H1 (cell line): ENCODE data around the gene DHX36. TPM values are rescaled to one million over a fixed set of nuclear protein-coding genes. Genes with fewer than 3 reads are reported as not detected.

Experiments
- CTCF ChIA-PET: fragments of 300-600 bp; sonication (Branson Sonifier 250); formaldehyde crosslinking; loops from one replicate; lab custom pipeline; 2021; ENCODE audit not compliant: partially characterized antibody; lab: Charles Lee
- POLR2A ChIA-PET: fragments of 300-600 bp; sonication (Branson Sonifier 250); formaldehyde crosslinking; loops from one replicate; lab custom pipeline; 2021; ENCODE audit warnings: inconsistent platforms; ENCODE audit not compliant: partially characterized antibody; lab: Charles Lee
- DNase-seq, 2 experiments: peaks; one replicate each; pipeline versions ENCODE4 v3.0.0 to v3.0.0-alpha.2; 2010 to 2022; ENCODE audit warnings: low spot score in 2 of 2, low read depth in 1 of 2, mixed read lengths in 1 of 2
- FAIRE-seq: peaks from 2 replicates; lab custom pipeline; 2011; peaks lifted over from hg19 to GRCh38; lab: Jason Lieb, UNC
- H2AFZ ChIP-seq: 2 replicates; pipeline ENCODE4 v1.8.1; 2012; ENCODE audit warnings: low read length, inconsistent platforms
- H2AK5ac ChIP-seq: 2 replicates; pipeline ENCODE4 v1.6.1; 2013; ENCODE audit warnings: low read depth, low read length
- H2BK120ac ChIP-seq: replicated peaks from 2 replicates; pipeline ENCODE3; 2013; ENCODE audit warnings: low read depth, low read length, inconsistent platforms
- H2BK12ac ChIP-seq: 2 replicates; pipeline ENCODE4 v1.6.1; 2013; ENCODE audit warnings: low read depth, low read length
- H2BK15ac ChIP-seq: 2 replicates; pipeline ENCODE4 v1.6.1; 2013; ENCODE audit warnings: low read length
- H2BK20ac ChIP-seq: 2 replicates; pipeline ENCODE4 v1.6.1; 2013; ENCODE audit warnings: low read length
- H2BK5ac ChIP-seq: 2 replicates; pipeline ENCODE4 v1.6.1; 2013; ENCODE audit warnings: low read depth, low read length
- H3K14ac ChIP-seq: 2 replicates; pipeline ENCODE4 v1.6.1; 2013; ENCODE audit warnings: inconsistent platforms; ENCODE audit not compliant: insufficient read length
- H3K18ac ChIP-seq: 2 replicates; pipeline ENCODE4 v1.6.1; 2013; ENCODE audit warnings: low read length; ENCODE audit errors: extremely low read depth
- H3K23ac ChIP-seq: 2 replicates; pipeline ENCODE4 v1.6.1; 2013; ENCODE audit warnings: inconsistent platforms; ENCODE audit not compliant: insufficient read length
- H3K23me2 ChIP-seq: 2 replicates; pipeline ENCODE4 v1.6.1; 2013; ENCODE audit warnings: low read depth, low read length
- H3K27ac ChIP-seq: 2 replicates; pipeline ENCODE4 v1.6.1; 2011; ENCODE audit warnings: low read depth, low read length, inconsistent platforms
- H3K27me3 ChIP-seq, 4 experiments: replicated peaks in 1 of 4; 1 replicate in 1 of 4; 2 replicates in 3 of 4; pipeline versions ENCODE4 v1.6.1 to v1.8.1; 2011 to 2013; ENCODE audit warnings: low read length in 3 of 4, mild to moderate bottlenecking in 3 of 4, inconsistent platforms in 2 of 4, mixed read lengths in 2 of 4, moderate library complexity in 1 of 4; ENCODE audit not compliant: control insufficient read depth in 3 of 4, insufficient read depth in 3 of 4; ENCODE audit errors: extremely low read depth in 1 of 4
- H3K36me3 ChIP-seq, 4 experiments: 2 replicates each; pipeline versions ENCODE4 v1.6.1 to v1.8.1; 2011 to 2013; ENCODE audit warnings: mild to moderate bottlenecking in 4 of 4, low read length in 3 of 4, moderate library complexity in 2 of 4, control low read depth in 1 of 4, inconsistent platforms in 1 of 4; ENCODE audit not compliant: insufficient read depth in 4 of 4, control insufficient read depth in 2 of 4
- H3K4ac ChIP-seq: replicated peaks from 2 replicates; pipeline ENCODE3; 2013; ENCODE audit warnings: low read length, low read depth, mixed read lengths, inconsistent platforms; ENCODE audit not compliant: insufficient read length
- H3K4me1 ChIP-seq, 4 experiments: replicated peaks in 1 of 4; 1 replicate in 1 of 4; 2 replicates in 3 of 4; pipeline versions ENCODE4 v1.6.1 to v1.8.1; 2011 to 2013; ENCODE audit warnings: low read length in 3 of 4, inconsistent platforms in 2 of 4, mixed read lengths in 1 of 4; ENCODE audit not compliant: insufficient read depth in 4 of 4, control insufficient read depth in 3 of 4
- H3K4me2 ChIP-seq, 2 experiments: 2 replicates each; pipeline versions ENCODE4 v1.6.1 to v1.8.1; 2011 to 2013; ENCODE audit warnings: low read depth in 2 of 2, low read length in 2 of 2, control low read depth in 1 of 2, inconsistent platforms in 1 of 2, mild to moderate bottlenecking in 1 of 2; ENCODE audit not compliant: insufficient read depth in 1 of 2
- H3K4me3 ChIP-seq, 4 experiments: fragments of 200-600, 300-600 bp in 1 of 4; sonication (generic), shearing (Covaris generic), sonication (Bioruptor Twin) in 1 of 4; 2 replicates each; pipeline versions ENCODE4 v1.5.1 to v1.8.1; 2011 to 2016; ENCODE audit warnings: low read length in 4 of 4, low read depth in 3 of 4, control low read depth in 2 of 4, inconsistent platforms in 2 of 4, mild to moderate bottlenecking in 2 of 4, mixed read lengths in 1 of 4, moderate library complexity in 1 of 4; ENCODE audit not compliant: insufficient read depth in 2 of 4; ENCODE audit errors: extremely low read depth in 1 of 4
- H3K56ac ChIP-seq: replicated peaks from 2 replicates; pipeline ENCODE3; 2013; ENCODE audit warnings: low read depth, mild to moderate bottlenecking, mixed read lengths, low read length, inconsistent platforms; ENCODE audit not compliant: insufficient read length
- H3K79me1 ChIP-seq: 2 replicates; pipeline ENCODE4 v1.6.1; 2013; ENCODE audit warnings: low read depth, low read length, control low read depth
- H3K79me2 ChIP-seq, 2 experiments: 2 replicates each; pipeline versions ENCODE4 v1.6.1 to v1.8.1; 2012 to 2013; ENCODE audit warnings: low read length in 2 of 2, mild to moderate bottlenecking in 2 of 2, inconsistent platforms in 1 of 2; ENCODE audit not compliant: insufficient read depth in 2 of 2, control insufficient read depth in 1 of 2
- H3K9ac ChIP-seq, 4 experiments: replicated peaks in 1 of 4; 1 replicate in 1 of 4; 2 replicates in 3 of 4; pipeline versions ENCODE4 v1.6.1 to v1.8.1; 2011 to 2013; ENCODE audit warnings: low read depth in 3 of 4, low read length in 3 of 4, control low read depth in 2 of 4, mild to moderate bottlenecking in 2 of 4, moderate library complexity in 2 of 4, inconsistent platforms in 1 of 4; ENCODE audit errors: extremely low read depth in 1 of 4
- H3K9me3 ChIP-seq, 2 experiments: 2 replicates each; pipeline versions ENCODE4 v1.6.1 to v1.8.1; 2012 to 2013; ENCODE audit warnings: mild to moderate bottlenecking in 2 of 2, moderate library complexity in 2 of 2, control low read depth in 1 of 2, inconsistent platforms in 1 of 2, low read depth in 1 of 2, low read length in 1 of 2, mixed read lengths in 1 of 2; ENCODE audit not compliant: insufficient read depth in 2 of 2
- H4K20me1 ChIP-seq, 2 experiments: replicated peaks in 1 of 2; 2 replicates each; pipeline versions ENCODE3 to v1.8.1; 2011 to 2013; ENCODE audit warnings: inconsistent platforms in 2 of 2, low read length in 2 of 2, mild to moderate bottlenecking in 1 of 2; ENCODE audit not compliant: insufficient read depth in 2 of 2, control insufficient read depth in 1 of 2
- H4K5ac ChIP-seq: 2 replicates; pipeline ENCODE4 v1.6.1; 2013; ENCODE audit warnings: low read length, low read depth, mixed read lengths, inconsistent platforms; ENCODE audit not compliant: insufficient read length
- H4K8ac ChIP-seq: 2 replicates; pipeline ENCODE4 v1.8.0; 2013; ENCODE audit warnings: mild to moderate bottlenecking, moderate library complexity, low read length, inconsistent platforms; ENCODE audit not compliant: insufficient read depth; ENCODE audit errors: extremely low read depth
- H4K91ac ChIP-seq: replicated peaks from 2 replicates; pipeline ENCODE3; 2013; ENCODE audit warnings: low read length, mixed read lengths, inconsistent platforms; ENCODE audit not compliant: insufficient read length
- ASH2L ChIP-seq: fragments of 200-600, 300-600 bp; sonication (generic); IDR thresholded peaks from one replicate; pipeline ENCODE4 v1.7.1; 2017; ENCODE audit warnings: low read length
- BCL11A ChIP-seq, 2 experiments: IDR thresholded peaks; one replicate each; pipeline ENCODE4 v1.6.1; 2011; ENCODE audit warnings: low read depth in 2 of 2, low read length in 2 of 2, mild to moderate bottlenecking in 2 of 2
- BRCA1 ChIP-seq: IDR thresholded peaks from 2 replicates; pipeline ENCODE4 v1.6.1; 2012; ENCODE audit warnings: low read depth, low read length, improper control_type of control experiment
- CEBPB ChIP-seq: IDR thresholded peaks from 2 replicates; pipeline ENCODE4 v1.6.1; 2012; ENCODE audit warnings: low read depth, low read length
- HDAC6 ChIP-seq: IDR thresholded peaks from one replicate; pipeline ENCODE4 v1.7.1; 2012; ENCODE audit warnings: low read depth, mild to moderate bottlenecking, inconsistent platforms, low read length, moderate library complexity
- KDM1A ChIP-seq: fragments of 200-600, 300-600 bp; sonication (generic); IDR thresholded peaks from 2 replicates; pipeline ENCODE4 v1.7.1; 2016; ENCODE audit warnings: mild to moderate bottlenecking, low read length, borderline replicate concordance
- MAFK ChIP-seq: IDR thresholded peaks from 2 replicates; pipeline ENCODE4 v1.6.1; 2012; ENCODE audit warnings: low read depth, mild to moderate bottlenecking, improper control_type of control experiment, low read length
- POLR2A ChIP-seq, 2 experiments: IDR thresholded peaks; 1 replicate in 1 of 2; 2 replicates in 1 of 2; pipeline ENCODE4 v1.6.1; 2011; ENCODE audit warnings: low read depth in 2 of 2, low read length in 2 of 2, mild to moderate bottlenecking in 2 of 2; ENCODE audit errors: control extremely low read depth in 1 of 2
- SAP30 ChIP-seq: fragments of 300-600 bp; sonication (generic); IDR thresholded peaks from 2 replicates; pipeline ENCODE4 v1.7.1; 2012; ENCODE audit warnings: low read length, moderate library complexity, mild to moderate bottlenecking, inconsistent platforms; ENCODE audit not compliant: insufficient read depth, insufficient replicate concordance
- SIRT6 ChIP-seq: IDR thresholded peaks from one replicate; pipeline ENCODE4 v1.7.1; 2012; ENCODE audit warnings: low read length, inconsistent platforms
- SUZ12 ChIP-seq: fragments of 200-600 bp; sonication (generic); IDR thresholded peaks from 2 replicates; pipeline ENCODE4 v1.6.1; 2012; ENCODE audit warnings: mild to moderate bottlenecking, inconsistent platforms, low read length, moderate library complexity, mixed read lengths
- TAF1 ChIP-seq: IDR thresholded peaks from 2 replicates; pipeline ENCODE4 v1.6.1; 2011; ENCODE audit warnings: mild to moderate bottlenecking, low read depth, low read length
- WGBS, 2 experiments: shearing (Covaris generic) in 1 of 2; methylation state at CpG; one replicate each; pipeline versions ENCODE4 v1.1.6 to v1.1.7; 2013 to 2015; ENCODE audit warnings: low lambda C conversion rate in 2 of 2, mixed read lengths in 2 of 2, inconsistent platforms in 1 of 2, low coverage in 1 of 2, missing lambda C conversion rate in 1 of 2; ENCODE audit not compliant: insufficient replicate concordance in 2 of 2, insufficient coverage in 1 of 2, insufficient read length in 1 of 2; ENCODE audit errors: extremely low coverage in 1 of 2, missing lambda C conversion rate in 1 of 2; 5-methylcytosine and 5-hydroxymethylcytosine counted together
- polyA plus RNA-seq, 7 experiments: library from polyadenylated mRNA; depleted of rRNA in 3 of 7; stranded (reverse) in 5 of 7; unstranded in 2 of 7; fragments of >200 nt in 5 of 7; fragments of 200-250 nt in 2 of 7; gene quantifications; 1 replicate in 5 of 7; 2 replicates in 1 of 7; 4 replicates in 1 of 7; pipeline versions ENCODE4 v1.2.1 to v1.2.3, GENCODE V29; 2011 to 2013; ENCODE audit warnings: missing spikeins in 2 of 7, mixed read lengths in 2 of 7
- total RNA-seq: library from RNA; stranded (reverse); fragmentation: NEBNext Ultra II Directional; extraction: Animal tissue kit (Norgen Biotek cat#: 25700); gene quantifications from 2 replicates; pipeline ENCODE4 v1.2.1, GENCODE V29; 2021
- TF ChIP-seq, protein P1 (sequence below): IDR thresholded peaks from 2 replicates; pipeline ENCODE4 v1.6.1; 2012; ENCODE audit warnings: inconsistent platforms
- TF ChIP-seq, protein P2 (sequence below): IDR thresholded peaks from 2 replicates; pipeline ENCODE4 v1.6.1; 2012; ENCODE audit warnings: inconsistent platforms
- TF ChIP-seq, protein P3 (sequence below): IDR thresholded peaks from 2 replicates; pipeline ENCODE4 v1.6.1; 2011; ENCODE audit warnings: low read depth, mild to moderate bottlenecking, low read length; ENCODE audit not compliant: insufficient read depth

Gene DHX36
- total and polyA plus RNA-seq, 2 of the 8 experiments (the other 6 are each of a cell fraction or from before 2014, with no cell fraction given), result 44.9 to 131 TPM

DNA sequence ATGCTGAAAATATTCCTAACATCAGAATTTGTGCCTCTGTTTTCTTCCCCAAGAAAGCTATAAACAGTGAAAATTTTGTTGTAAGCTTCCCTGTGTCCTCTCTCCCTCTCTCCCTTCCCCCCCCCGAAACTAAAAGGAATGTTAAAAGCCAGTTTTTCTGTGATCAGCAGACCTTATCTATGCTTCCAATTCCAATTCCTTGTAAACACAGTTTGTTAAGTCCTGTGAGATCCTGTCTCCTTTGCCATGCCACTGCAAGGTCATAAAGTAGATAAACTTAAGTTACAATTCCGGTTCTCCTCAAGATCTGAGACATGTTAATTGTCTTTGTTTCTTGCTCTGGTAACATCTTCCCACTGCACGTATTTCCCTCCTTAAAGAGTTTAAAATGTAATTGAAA is 42.9 kb upstream of the DHX36 start:
- no peak overlapping the region for H3K14ac ChIP-seq
- no peaks in the 10 kb centered on the region for H3K36me3 ChIP-seq
- H2AK5ac ChIP-seq, result no peak overlapping the region
- H2BK20ac ChIP-seq, result no peak overlapping the region
- no peak overlapping the region for H3K4ac ChIP-seq
- H3K4me2 ChIP-seq, result no peak overlapping the region
- H3K4me1 ChIP-seq, result no peaks in the 10 kb centered on the region
- ChIA-PET CTCF (no interaction called here), POLR2A (no interaction called here)
- H4K20me1 ChIP-seq, result no peaks in the 10 kb centered on the region
- no peak overlapping the region for H4K8ac ChIP-seq
- no peak overlapping the region for H3K56ac ChIP-seq
- DNase-seq (no peak), FAIRE-seq (no peak)
- no peaks in the 10 kb centered on the region for H3K9me3 ChIP-seq
- no peak overlapping the region for H2AFZ ChIP-seq
- H4K5ac ChIP-seq, result no peak overlapping the region
- no peak overlapping the region for H2BK12ac ChIP-seq
- H4K91ac ChIP-seq, result no peak overlapping the region
- H3K23ac ChIP-seq, result no peak overlapping the region
- 55% methylated on average over 3 of the region's 3 CpGs; no CpG with 5 or more reads in 1 of the 2 experiments for WGBS, 2 experiments
- H3K9ac ChIP-seq, result no peak overlapping the region
- H3K79me1 ChIP-seq, result no peaks in the 10 kb centered on the region
- H3K79me2 ChIP-seq, result no peaks in the 10 kb centered on the region
- no peak overlapping the region for H2BK120ac ChIP-seq
- H2BK5ac ChIP-seq, result no peak overlapping the region
- no peak overlapping the region for H2BK15ac ChIP-seq
- H3K4me3 ChIP-seq, result no peak overlapping the region
- H3K18ac ChIP-seq, result no peak overlapping the region
- H3K23me2 ChIP-seq, result no peaks in the 10 kb centered on the region
- H3K27ac ChIP-seq, result no peak overlapping the region
- H3K27me3 ChIP-seq, result no peaks in the 10 kb centered on the region
- TF ChIP-seq HDAC6 (no peak), KDM1A (no peak), SIRT6 (no peak), TAF1 (no peak), POLR2A (IDR thresholded peaks at IDR 0.05; ENCODE audit: control extremely low read depth in 1 of 2, low read depth in 2 of 2, low read length in 2 of 2) (no peak), MAFK (no peak), CEBPB (no peak), BRCA1 (no peak), SAP30 (no peak), SUZ12 (no peak), BCL11A (IDR thresholded peaks at IDR 0.05; ENCODE audit: low read depth in 2 of 2, low read length in 2 of 2) (no peak), ASH2L (no peak)
- TF ChIP-seq, protein P1, sequence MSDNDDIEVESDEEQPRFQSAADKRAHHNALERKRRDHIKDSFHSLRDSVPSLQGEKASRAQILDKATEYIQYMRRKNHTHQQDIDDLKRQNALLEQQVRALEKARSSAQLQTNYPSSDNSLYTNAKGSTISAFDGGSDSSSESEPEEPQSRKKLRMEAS, result no peak
- TF ChIP-seq, protein P2, sequence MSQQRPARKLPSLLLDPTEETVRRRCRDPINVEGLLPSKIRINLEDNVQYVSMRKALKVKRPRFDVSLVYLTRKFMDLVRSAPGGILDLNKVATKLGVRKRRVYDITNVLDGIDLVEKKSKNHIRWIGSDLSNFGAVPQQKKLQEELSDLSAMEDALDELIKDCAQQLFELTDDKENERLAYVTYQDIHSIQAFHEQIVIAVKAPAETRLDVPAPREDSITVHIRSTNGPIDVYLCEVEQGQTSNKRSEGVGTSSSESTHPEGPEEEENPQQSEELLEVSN, result no peak
- TF ChIP-seq, protein P3, sequence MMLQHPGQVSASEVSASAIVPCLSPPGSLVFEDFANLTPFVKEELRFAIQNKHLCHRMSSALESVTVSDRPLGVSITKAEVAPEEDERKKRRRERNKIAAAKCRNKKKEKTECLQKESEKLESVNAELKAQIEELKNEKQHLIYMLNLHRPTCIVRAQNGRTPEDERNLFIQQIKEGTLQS, result no peak
